SK-N-SH (cell line): Measurements from ENCODE around the gene VANGL1. TPM values are rescaled to one million over a fixed set of nuclear protein-coding genes. Genes with fewer than 3 reads are reported as not detected.

Source experiments
- CTCF ChIA-PET: fragments of 300-600, 350-600 bp; formaldehyde crosslinking; extraction: SDS; loops from one replicate; lab custom pipeline; 2021; lab: Yijun Ruan, JAX
- POLR2A ChIA-PET: fragments of 350-600 bp; sonication (Branson Sonifier 250); formaldehyde crosslinking; extraction: SDS; loops from one replicate; lab custom pipeline; 2020; ENCODE audit warnings: antibody characterized with exemption, inconsistent platforms; lab: Yijun Ruan, JAX
- DNase-seq: peaks from one replicate; pipeline ENCODE4 v3.0.0; 2012
- H2AFZ ChIP-seq: fragments of 200-600 bp; sonication (generic); 2 replicates; pipeline ENCODE4 v1.8.1; 2016; ENCODE audit warnings: antibody characterized with exemption, mild to moderate bottlenecking, low read depth
- H3F3A ChIP-seq: fragments of 200-600 bp; sonication (generic); replicated peaks from 2 replicates; pipeline ENCODE3; 2016; ENCODE audit warnings: antibody characterized with exemption, mild to moderate bottlenecking; ENCODE audit not compliant: insufficient read depth
- H3K27ac ChIP-seq, 2 experiments: fragments of 200-500 bp in 1 of 2; fragments of 200-600 bp in 1 of 2; sonication (Bioruptor generic) in 1 of 2; sonication (generic), shearing (Covaris generic) in 1 of 2; 2 replicates each; pipeline versions ENCODE4 v1.5.1 to v1.6.1; 2014 to 2016; ENCODE audit warnings: low read depth in 2 of 2, inconsistent platforms in 1 of 2, low read length in 1 of 2, mild to moderate bottlenecking in 1 of 2, mixed read lengths in 1 of 2
- H3K27me3 ChIP-seq: fragments of 200-600 bp; sonication (generic), shearing (Covaris generic); 2 replicates; pipeline ENCODE4 v1.6.1; 2016; ENCODE audit warnings: mixed run types; ENCODE audit not compliant: insufficient read depth
- H3K36me3 ChIP-seq, 2 experiments: fragments of 200-500 bp in 1 of 2; fragments of 200-600 bp in 1 of 2; sonication (Bioruptor generic) in 1 of 2; sonication (generic) in 1 of 2; replicated peaks in 1 of 2; 2 replicates each; pipeline versions ENCODE3 to v1.5.1; 2014 to 2016; ENCODE audit warnings: low read length in 1 of 2, mild to moderate bottlenecking in 1 of 2; ENCODE audit not compliant: insufficient read depth in 2 of 2, control insufficient read depth in 1 of 2
- H3K4me1 ChIP-seq, 2 experiments: fragments of 200-500 bp in 1 of 2; fragments of 200-600 bp in 1 of 2; sonication (Bioruptor generic) in 1 of 2; sonication (generic), shearing (Covaris generic) in 1 of 2; 2 replicates each; pipeline versions ENCODE4 v1.5.1 to v1.6.1; 2014 to 2016; ENCODE audit warnings: low read depth in 1 of 2, low read length in 1 of 2, mixed run types in 1 of 2; ENCODE audit not compliant: insufficient read depth in 2 of 2, control insufficient read depth in 1 of 2
- H3K4me2 ChIP-seq: fragments of 200-600 bp; sonication (generic), shearing (Covaris generic); 2 replicates; pipeline ENCODE4 v1.6.1; 2017; ENCODE audit warnings: mixed run types
- H3K4me3 ChIP-seq, 2 experiments: fragments of 200-500 bp in 1 of 2; fragments of 200-600 bp in 1 of 2; sonication (Bioruptor generic) in 1 of 2; sonication (generic), shearing (Covaris generic) in 1 of 2; 2 replicates each; pipeline versions ENCODE4 v1.5.1 to v1.8.1; 2014 to 2016; ENCODE audit warnings: low read depth in 2 of 2, inconsistent platforms in 1 of 2, low read length in 1 of 2, mild to moderate bottlenecking in 1 of 2, mixed read lengths in 1 of 2, moderate library complexity in 1 of 2
- H3K79me2 ChIP-seq: fragments of 200-600 bp; sonication (generic); 2 replicates; pipeline ENCODE4 v1.8.1; 2017; ENCODE audit warnings: mild to moderate bottlenecking; ENCODE audit not compliant: insufficient read depth
- H3K9ac ChIP-seq: fragments of 200-600 bp; sonication (generic); 2 replicates; pipeline ENCODE4 v1.6.1; 2017; ENCODE audit warnings: mixed run types
- H3K9me2 ChIP-seq: fragments of 200-600 bp; sonication (generic); 2 replicates; pipeline ENCODE4 v1.6.1; 2017; ENCODE audit warnings: mixed run types
- H3K9me3 ChIP-seq: fragments of 200-600 bp; sonication (generic); 2 replicates; pipeline ENCODE4 v1.6.1; 2017; ENCODE audit warnings: mixed run types, mild to moderate bottlenecking, moderate library complexity
- H4K20me1 ChIP-seq: fragments of 200-600 bp; sonication (generic); 2 replicates; pipeline ENCODE4 v1.6.1; 2017; ENCODE audit warnings: mild to moderate bottlenecking, mixed run types; ENCODE audit not compliant: insufficient read depth
- CHD2 ChIP-seq: fragments of 150-350 bp; IDR thresholded peaks from 2 replicates; pipeline ENCODE4 v1.6.1; 2018; ENCODE audit warnings: low read length; ENCODE audit not compliant: partially characterized antibody
- CTCF ChIP-seq: fragments of 200-600 bp; sonication (generic); IDR thresholded peaks from 2 replicates; pipeline ENCODE4 v1.6.1; 2017; ENCODE audit warnings: antibody characterized with exemption, mild to moderate bottlenecking, moderate library complexity
- ELF1 ChIP-seq: IDR thresholded peaks from 2 replicates; pipeline ENCODE4 v1.4.0; 2012
- EP300 ChIP-seq, 2 experiments: IDR thresholded peaks; 2 replicates each; pipeline versions ENCODE4 v1.4.0 to v1.6.1; 2012; ENCODE audit warnings: borderline replicate concordance in 1 of 2, low read depth in 1 of 2, low read length in 1 of 2
- EZH2phosphoT487 ChIP-seq: fragments of 200-600 bp; sonication (generic); IDR thresholded peaks from 2 replicates; pipeline ENCODE4 v1.6.1; 2017; ENCODE audit warnings: low read depth, mixed run types, mild to moderate bottlenecking, antibody characterized with exemption, moderate library complexity, borderline replicate concordance
- FOXM1 ChIP-seq: IDR thresholded peaks from 2 replicates; pipeline ENCODE4 v1.4.0; 2012; ENCODE audit warnings: low read depth, mild to moderate bottlenecking
- IRF3 ChIP-seq: fragments of 150-350 bp; IDR thresholded peaks from 2 replicates; pipeline ENCODE4 v1.6.1; 2016; ENCODE audit warnings: mild to moderate bottlenecking, low read depth, low read length
- MEF2A ChIP-seq: IDR thresholded peaks from 2 replicates; pipeline ENCODE4 v1.4.0; 2012; ENCODE audit warnings: low read depth, borderline replicate concordance
- MXI1 ChIP-seq: IDR thresholded peaks from 2 replicates; pipeline ENCODE4 v1.6.1; 2012; ENCODE audit warnings: mild to moderate bottlenecking, low read depth, low read length, improper control_type of control experiment
- NFIC ChIP-seq: IDR thresholded peaks from 2 replicates; pipeline ENCODE4 v1.4.0; 2012; ENCODE audit warnings: borderline replicate concordance
- NRF1 ChIP-seq: IDR thresholded peaks from 2 replicates; pipeline ENCODE4 v1.6.1; 2012; ENCODE audit warnings: low read depth, mild to moderate bottlenecking, low read length
- POLR2AphosphoS5 ChIP-seq: IDR thresholded peaks from 2 replicates; pipeline ENCODE4 v1.6.1; 2012; ENCODE audit warnings: low read depth, low read length
- RXRA ChIP-seq: IDR thresholded peaks from 2 replicates; pipeline ENCODE4 v1.4.0; 2012; ENCODE audit warnings: low read depth, mild to moderate bottlenecking, borderline replicate concordance
- TAF1 ChIP-seq: IDR thresholded peaks from 2 replicates; pipeline ENCODE4 v1.6.1; 2012; ENCODE audit warnings: low read depth, mild to moderate bottlenecking, low read length, moderate library complexity, borderline replicate concordance
- TCF12 ChIP-seq: IDR thresholded peaks from 2 replicates; pipeline ENCODE4 v1.4.0; 2012
- TEAD4 ChIP-seq: IDR thresholded peaks from 2 replicates; pipeline ENCODE4 v1.4.0; 2012; ENCODE audit warnings: mild to moderate bottlenecking, borderline replicate concordance; ENCODE audit not compliant: insufficient read depth
- YY1 ChIP-seq: IDR thresholded peaks from 2 replicates; pipeline ENCODE4 v1.4.0; 2012; ENCODE audit warnings: low read depth, mild to moderate bottlenecking
- ZBTB33 ChIP-seq: IDR thresholded peaks from 2 replicates; pipeline ENCODE4 v1.4.0; 2012; ENCODE audit warnings: low read depth, borderline replicate concordance
- WGBS: methylation state at CpG from one replicate; pipeline ENCODE4 v1.1.6; 2017; ENCODE audit warnings: low lambda C conversion rate; 5-methylcytosine and 5-hydroxymethylcytosine counted together
- polyA plus RNA-seq, 3 experiments: library from polyadenylated mRNA; depleted of rRNA; stranded (reverse); fragments of >200 nt; gene quantifications; 2 replicates each; pipeline ENCODE4 v1.2.3, GENCODE V29; 2012
- TF ChIP-seq, protein P1 (sequence below): IDR thresholded peaks from 2 replicates; pipeline ENCODE4 v1.6.1; 2012; ENCODE audit warnings: mild to moderate bottlenecking, low read depth, low read length, moderate library complexity

Gene VANGL1
- polyA plus RNA-seq, 1 of the 3 experiments (the other 2 are of a cell fraction) = 5.4 TPM

- Histone ChIP-seq H3K9me3 (no peaks in the 10 kb centered on the region), H3K27me3 (no peaks in the 10 kb centered on the region), H3K79me2 (no peaks in the 10 kb centered on the region), H3K4me2 (no peak overlapping the region), H3K36me3 (peaks cover 5 to 28% of the 10 kb centered on the region in 2 experiments), H3F3A (no peaks in the 10 kb centered on the region), H3K9me2 (no peaks in the 10 kb centered on the region), H2AFZ (no peak overlapping the region), H3K27ac (no peak overlapping the region), H4K20me1 (no peaks in the 10 kb centered on the region), H3K4me1 (no peaks in the 10 kb centered on the region), H3K9ac (no peak overlapping the region), H3K4me3 (no peak overlapping the region)
- CTCF ChIA-PET = no interaction called here
- no peak for TF ChIP-seq POLR2AphosphoS5
- TF ChIP-seq YY1 = no peak
- no peak for TF ChIP-seq NRF1
- no peak for TF ChIP-seq TAF1
- TF ChIP-seq ELF1 = no peak
- no peak for TF ChIP-seq EZH2phosphoT487
- no peak for TF ChIP-seq IRF3
- no peak for TF ChIP-seq CTCF
- no peak for TF ChIP-seq CHD2
- TF ChIP-seq RXRA = no peak
- TF ChIP-seq FOXM1 = no peak
- TF ChIP-seq TEAD4 = no peak
- TF ChIP-seq, protein P1, sequence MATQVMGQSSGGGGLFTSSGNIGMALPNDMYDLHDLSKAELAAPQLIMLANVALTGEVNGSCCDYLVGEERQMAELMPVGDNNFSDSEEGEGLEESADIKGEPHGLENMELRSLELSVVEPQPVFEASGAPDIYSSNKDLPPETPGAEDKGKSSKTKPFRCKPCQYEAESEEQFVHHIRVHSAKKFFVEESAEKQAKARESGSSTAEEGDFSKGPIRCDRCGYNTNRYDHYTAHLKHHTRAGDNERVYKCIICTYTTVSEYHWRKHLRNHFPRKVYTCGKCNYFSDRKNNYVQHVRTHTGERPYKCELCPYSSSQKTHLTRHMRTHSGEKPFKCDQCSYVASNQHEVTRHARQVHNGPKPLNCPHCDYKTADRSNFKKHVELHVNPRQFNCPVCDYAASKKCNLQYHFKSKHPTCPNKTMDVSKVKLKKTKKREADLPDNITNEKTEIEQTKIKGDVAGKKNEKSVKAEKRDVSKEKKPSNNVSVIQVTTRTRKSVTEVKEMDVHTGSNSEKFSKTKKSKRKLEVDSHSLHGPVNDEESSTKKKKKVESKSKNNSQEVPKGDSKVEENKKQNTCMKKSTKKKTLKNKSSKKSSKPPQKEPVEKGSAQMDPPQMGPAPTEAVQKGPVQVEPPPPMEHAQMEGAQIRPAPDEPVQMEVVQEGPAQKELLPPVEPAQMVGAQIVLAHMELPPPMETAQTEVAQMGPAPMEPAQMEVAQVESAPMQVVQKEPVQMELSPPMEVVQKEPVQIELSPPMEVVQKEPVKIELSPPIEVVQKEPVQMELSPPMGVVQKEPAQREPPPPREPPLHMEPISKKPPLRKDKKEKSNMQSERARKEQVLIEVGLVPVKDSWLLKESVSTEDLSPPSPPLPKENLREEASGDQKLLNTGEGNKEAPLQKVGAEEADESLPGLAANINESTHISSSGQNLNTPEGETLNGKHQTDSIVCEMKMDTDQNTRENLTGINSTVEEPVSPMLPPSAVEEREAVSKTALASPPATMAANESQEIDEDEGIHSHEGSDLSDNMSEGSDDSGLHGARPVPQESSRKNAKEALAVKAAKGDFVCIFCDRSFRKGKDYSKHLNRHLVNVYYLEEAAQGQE = no peak
- no peak for TF ChIP-seq MEF2A
- no peak for TF ChIP-seq EP300 (IDR thresholded peaks at IDR 0.05; ENCODE audit: borderline replicate concordance in 1 of 2, low read depth in 1 of 2, low read length in 1 of 2)
- TF ChIP-seq MXI1 = no peak
- no peak for TF ChIP-seq NFIC
- TF ChIP-seq ZBTB33 = no peak
- no peak for TF ChIP-seq TCF12
- DNase-seq = no peak
- WGBS = 93% methylated on average over 8 of the region's 8 CpGs
- POLR2A ChIA-PET = no interaction called here
Measured at GRCh38 chr1:115690972-115691371, 49.2 kb downstream of the VANGL1 start.
